A673 (cell line): ENCODE data around the gene OR10G2. TPM values are rescaled to one million over a fixed set of nuclear protein-coding genes. Genes with fewer than 3 reads are reported as not detected.
"Not testable (repeated sequence)": the region's sequence is repeated elsewhere in the genome, so short reads cannot be mapped to it uniquely, and the experiment has no call there.

Experiments used
- BruUV-seq: library from RNA; stranded (reverse); fragments of 400-500 nt; replicated peaks from 2 replicates; lab custom pipeline; 2021; lab: Mats Ljungman, UMichigan
- CTCF ChIA-PET: fragments of 300-600 bp; sonication (Branson Sonifier 250); formaldehyde crosslinking; loops from one replicate; lab custom pipeline; 2022; ENCODE audit warnings: antibody characterized with exemption; lab: Charles Lee
- POLR2A ChIA-PET: fragments of 300-600 bp; sonication (Branson Sonifier 250); formaldehyde crosslinking; loops from one replicate; lab custom pipeline; 2022; ENCODE audit warnings: antibody characterized with exemption; ENCODE audit not compliant: low non-redundant PET; lab: Charles Lee
- DNase-seq: peaks from one replicate; pipeline ENCODE4 v3.0.0-alpha.2; 2015; ENCODE audit warnings: low spot score
- H3K27ac ChIP-seq: fragments of 200-600 bp; sonication (generic); 2 replicates; pipeline ENCODE4 v1.5.1; 2016; ENCODE audit warnings: mixed run types, low read depth, mild to moderate bottlenecking, mixed read lengths, antibody characterized with exemption, low read length; ENCODE audit not compliant: poor library complexity, severe bottlenecking
- H3K27me3 ChIP-seq: fragments of 200-600 bp; sonication (generic); replicated peaks from 2 replicates; pipeline ENCODE4 v1.6.1; 2017; ENCODE audit warnings: mixed run types, low read depth, mild to moderate bottlenecking, mixed read lengths, antibody characterized with exemption, low read length; ENCODE audit not compliant: insufficient read depth, poor library complexity
- H3K36me3 ChIP-seq: fragments of 200-600 bp; sonication (generic); 2 replicates; pipeline ENCODE4 v1.6.1; 2016; ENCODE audit warnings: mixed run types, mild to moderate bottlenecking, mixed read lengths, antibody characterized with exemption, low read length; ENCODE audit not compliant: insufficient read depth, poor library complexity, severe bottlenecking
- H3K4me1 ChIP-seq: fragments of 200-600 bp; sonication (generic); 2 replicates; pipeline ENCODE4 v1.6.1; 2017; ENCODE audit warnings: mixed run types, mild to moderate bottlenecking, mixed read lengths, antibody characterized with exemption, low read length; ENCODE audit not compliant: insufficient read depth, poor library complexity, severe bottlenecking
- H3K4me3 ChIP-seq: fragments of 200-600 bp; sonication (generic); 2 replicates; pipeline ENCODE4 v1.5.1; 2016; ENCODE audit warnings: low read depth, mixed run types, mild to moderate bottlenecking, mixed read lengths, low read length; ENCODE audit not compliant: poor library complexity, severe bottlenecking
- H3K9me3 ChIP-seq: fragments of 200-600 bp; sonication (generic); 2 replicates; pipeline ENCODE4 v1.6.1; 2016; ENCODE audit warnings: mixed run types, low read depth, mild to moderate bottlenecking, mixed read lengths, antibody characterized with exemption, low read length; ENCODE audit not compliant: poor library complexity, severe bottlenecking
- CTCF ChIP-seq: fragments of 300-800, 200-600 bp; sonication (generic); conservative IDR thresholded peaks from 2 replicates; pipeline ENCODE4 v1.5.1; 2017; ENCODE audit warnings: low read depth, mild to moderate bottlenecking, antibody characterized with exemption, low read length, moderate library complexity, mixed read lengths
- EZH2 ChIP-seq: fragments of 200-600 bp; sonication (generic); IDR thresholded peaks from 2 replicates; pipeline ENCODE4 v1.6.1; 2017; ENCODE audit warnings: borderline replicate concordance, low read depth, mild to moderate bottlenecking, mixed read lengths, antibody characterized with exemption, low read length; ENCODE audit not compliant: poor library complexity, severe bottlenecking
- intact Hi-C: fragments of 100-400 bp; cut with micrococcal nuclease; formaldehyde crosslinking; loops from one replicate; pipeline ENCODE4 v1.10.0; 2022; ENCODE audit not compliant: unreplicated experiment
- total RNA-seq: library from RNA; stranded (reverse); gene quantifications from 2 replicates; pipeline ENCODE4 v1.2.3, GENCODE V29; 2021

The OR10G2 gene
- total RNA-seq, 1 experiment from 2014 or later, result 0.26 TPM

GRCh38 chr14:21631084-21631483, 3.7 kb downstream of the OR10G2 start:
- peaks cover 4% of the 10 kb centered on the region for H3K4me1 ChIP-seq
- CTCF ChIA-PET, result no interaction called here
- POLR2A ChIA-PET, result no interaction called here
- no peaks in the 10 kb centered on the region for H3K36me3 ChIP-seq
- H3K27ac ChIP-seq, result no peak overlapping the region
- no peaks in the 10 kb centered on the region for H3K27me3 ChIP-seq
- no peak overlapping the region for H3K4me3 ChIP-seq
- intact Hi-C loops, result no loop called here
- no peaks in the 10 kb centered on the region for H3K9me3 ChIP-seq
- no TSS peak for BruUV-seq
- TF ChIP-seq EZH2, result no peak
- TF ChIP-seq CTCF, result no peak
- no peak for DNase-seq

- DNase-seq, BruUV-seq, H3K27me3 ChIP-seq, H3K9me3 ChIP-seq, H3K36me3 ChIP-seq, CTCF ChIA-PET, POLR2A ChIA-PET, H3K4me1 ChIP-seq, intact Hi-C loops, H3K4me3 ChIP-seq, H3K27ac ChIP-seq: not testable (repeated sequence)
Measured at GRCh38 chr14:21630503-21630902, 4.2 kb downstream of the OR10G2 start.

- Histone ChIP-seq H3K36me3 (no peaks in the 10 kb centered on the region), H3K4me3 (no peak overlapping the region), H3K4me1 (peaks cover 11% of the 10 kb centered on the region), H3K9me3 (no peaks in the 10 kb centered on the region), H3K27ac (no peak overlapping the region), H3K27me3 (no peaks in the 10 kb centered on the region)
- POLR2A ChIA-PET, result no interaction called here
- no peak for TF ChIP-seq CTCF
- TF ChIP-seq EZH2, result no peak
- no TSS peak for BruUV-seq
- no peak for DNase-seq
- CTCF ChIA-PET, result interaction anchor here (0.6 kb wide), 1 partner anchor 96 kb away, joined by 3 read pairs; no protein-coding TSS in a partner anchor
- intact Hi-C loops, result no loop called here
Measured at GRCh38 chr14:21626491-21627230, 8.1 kb downstream of the OR10G2 start.

- ChIA-PET CTCF (no interaction called here), POLR2A (no interaction called here)
- Histone ChIP-seq H3K9me3 (no peaks in the 10 kb centered on the region), H3K4me3 (no peak overlapping the region), H3K36me3 (no peaks in the 10 kb centered on the region), H3K27ac (no peak overlapping the region), H3K4me1 (peaks cover 11% of the 10 kb centered on the region), H3K27me3 (no peaks in the 10 kb centered on the region)
- BruUV-seq, result no TSS peak
- TF ChIP-seq EZH2 (no peak), CTCF (no peak)
- DNase-seq, result no peak
- intact Hi-C loops, result no loop called here
Measured at GRCh38 chr14:21617614-21618013, 17.1 kb downstream of the OR10G2 start.
